HL-60 (cell line): ENCODE results near the gene LRRC3B.

Experiments used
- DNase-seq, 2 experiments: peaks; one replicate each; pipeline ENCODE4 v3.0.0-alpha.2; 2010 to 2020; ENCODE audit warnings: low read depth in 1 of 2, low spot score in 1 of 2
- H3K27ac ChIP-seq: fragments of 250-450 bp; sonication (Bioruptor Pico); replicated peaks from 2 replicates; pipeline ENCODE4 v1.5.1; 2020; ENCODE audit warnings: mild to moderate bottlenecking, moderate library complexity
- H3K27me3 ChIP-seq: fragments of 250-450 bp; sonication (Bioruptor Pico); 2 replicates; pipeline ENCODE4 v1.5.1; 2021; ENCODE audit warnings: mild to moderate bottlenecking, moderate library complexity; ENCODE audit not compliant: insufficient read depth, poor library complexity, severe bottlenecking
- H3K4me3 ChIP-seq: replicated peaks from 2 replicates; pipeline ENCODE4 v1.5.1; 2011; ENCODE audit warnings: mild to moderate bottlenecking, control low read depth, low read length; ENCODE audit not compliant: insufficient read depth
- CTCF ChIP-seq: IDR thresholded peaks from one replicate; pipeline ENCODE4 v1.5.1; 2011; ENCODE audit warnings: low read length, control low read depth, inconsistent platforms; ENCODE audit not compliant: insufficient read depth
- GABPA ChIP-seq: IDR thresholded peaks from 2 replicates; pipeline ENCODE4 v1.6.1; 2012; ENCODE audit warnings: low read depth
- POLR2AphosphoS5 ChIP-seq: IDR thresholded peaks from 2 replicates; pipeline ENCODE4 v1.6.1; 2012; ENCODE audit warnings: low read depth
- REST ChIP-seq: IDR thresholded peaks from 2 replicates; pipeline ENCODE4 v1.6.1; 2012; ENCODE audit warnings: low read depth; ENCODE audit not compliant: insufficient replicate concordance
- SPI1 ChIP-seq: IDR thresholded peaks from 2 replicates; pipeline ENCODE4 v1.6.1; 2012; ENCODE audit warnings: low read depth, mild to moderate bottlenecking, borderline replicate concordance

The LRRC3B gene

GRCh38 chr3:26628915-26629314 lies 6.3 kb downstream of the LRRC3B start:
- H3K27me3 ChIP-seq: peaks cover 2% of the 10 kb centered on the region
- no peak for DNase-seq

GRCh38 chr3:26630669-26631389 lies 8.3 kb downstream of the LRRC3B start:
- Histone ChIP-seq H3K4me3 (no peak overlapping the region), H3K27ac (no peak overlapping the region), H3K27me3 (no peaks in the 10 kb centered on the region)
- no peak for TF ChIP-seq SPI1
- DNase-seq: no peak

More at GRCh38 chr3:26628915-26629314, 6.3 kb downstream of the LRRC3B start:
- H3K27ac ChIP-seq: no peak overlapping the region
- TF ChIP-seq GABPA (no peak), POLR2AphosphoS5 (no peak), CTCF (no peak)
- no peak overlapping the region for H3K4me3 ChIP-seq

GRCh38 chr3:26631390-26631738 lies 8.8 kb downstream of the LRRC3B start:
- no peak for TF ChIP-seq CTCF
- TF ChIP-seq GABPA: no peak
- TF ChIP-seq POLR2AphosphoS5: no peak
- no peak for TF ChIP-seq SPI1
- TF ChIP-seq REST: no peak
- no peak overlapping the region for H3K4me3 ChIP-seq
- H3K27ac ChIP-seq: no peak overlapping the region
- no peaks in the 10 kb centered on the region for H3K27me3 ChIP-seq
- DNase-seq: no peak

- no peak overlapping the region for H3K4me3 ChIP-seq
- no peaks in the 10 kb centered on the region for H3K27me3 ChIP-seq
- no peak overlapping the region for H3K27ac ChIP-seq
- TF ChIP-seq CTCF (no peak), REST (no peak), SPI1 (no peak), POLR2AphosphoS5 (no peak), GABPA (no peak)
- DNase-seq: no peak
Observed at GRCh38 chr3:26634601-26635000, 12.0 kb downstream of the LRRC3B start.
